ENCODE data around the gene SAMD14. TPM values are rescaled to one million over a fixed set of nuclear protein-coding genes. Genes with fewer than 3 reads are reported as not detected.

The SAMD14 gene
- total and polyA plus RNA-seq, 12 donors = 1.5 to 3.8 (median 2.0) TPM

DNA sequence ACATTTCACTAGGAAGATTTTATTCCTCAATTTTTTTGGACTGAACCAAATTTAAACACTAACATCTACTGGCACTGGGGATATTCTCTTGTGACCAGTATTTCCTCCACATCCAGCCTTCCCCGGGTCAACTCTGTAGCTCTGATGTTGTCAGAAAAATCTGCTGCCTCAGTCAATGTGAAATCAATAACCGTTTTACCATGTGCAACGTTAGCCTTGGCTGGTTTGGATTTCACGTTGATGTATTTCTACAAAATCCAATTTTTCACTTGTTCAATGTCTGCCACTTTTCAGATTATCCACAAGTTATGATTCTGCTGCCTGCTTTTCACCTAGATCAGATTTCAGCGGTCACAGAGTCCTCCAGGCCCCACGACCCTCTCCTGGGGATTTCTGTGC, 43.0 kb upstream of the SAMD14 start:
- Histone ChIP-seq H3K27ac (peak overlapping the region; percentile 36 to 94 (median 65)), H3K36me3 (peaks cover 0 to 16% (median 0%) of the 10 kb centered on the region in 9 donors), H3K27me3 (no peaks in the 10 kb centered on the region), H3K4me1 (peaks cover 15 to 90% (median 51%) of the 10 kb centered on the region in 9 donors), H3K9me3 (no peaks in the 10 kb centered on the region), H3K4me3 (no peak overlapping the region)
- ATAC-seq (no peak), DNase-seq (no peak)
- intact Hi-C loops (cut with DNase I) = no loop called here
- TF ChIP-seq, protein P1, sequence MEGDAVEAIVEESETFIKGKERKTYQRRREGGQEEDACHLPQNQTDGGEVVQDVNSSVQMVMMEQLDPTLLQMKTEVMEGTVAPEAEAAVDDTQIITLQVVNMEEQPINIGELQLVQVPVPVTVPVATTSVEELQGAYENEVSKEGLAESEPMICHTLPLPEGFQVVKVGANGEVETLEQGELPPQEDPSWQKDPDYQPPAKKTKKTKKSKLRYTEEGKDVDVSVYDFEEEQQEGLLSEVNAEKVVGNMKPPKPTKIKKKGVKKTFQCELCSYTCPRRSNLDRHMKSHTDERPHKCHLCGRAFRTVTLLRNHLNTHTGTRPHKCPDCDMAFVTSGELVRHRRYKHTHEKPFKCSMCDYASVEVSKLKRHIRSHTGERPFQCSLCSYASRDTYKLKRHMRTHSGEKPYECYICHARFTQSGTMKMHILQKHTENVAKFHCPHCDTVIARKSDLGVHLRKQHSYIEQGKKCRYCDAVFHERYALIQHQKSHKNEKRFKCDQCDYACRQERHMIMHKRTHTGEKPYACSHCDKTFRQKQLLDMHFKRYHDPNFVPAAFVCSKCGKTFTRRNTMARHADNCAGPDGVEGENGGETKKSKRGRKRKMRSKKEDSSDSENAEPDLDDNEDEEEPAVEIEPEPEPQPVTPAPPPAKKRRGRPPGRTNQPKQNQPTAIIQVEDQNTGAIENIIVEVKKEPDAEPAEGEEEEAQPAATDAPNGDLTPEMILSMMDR (IDR thresholded peaks at IDR 0.05) = no peak
- 60 to 64% methylated on average over 6 of the region's 6 CpGs for WGBS, 2 donors

DNA sequence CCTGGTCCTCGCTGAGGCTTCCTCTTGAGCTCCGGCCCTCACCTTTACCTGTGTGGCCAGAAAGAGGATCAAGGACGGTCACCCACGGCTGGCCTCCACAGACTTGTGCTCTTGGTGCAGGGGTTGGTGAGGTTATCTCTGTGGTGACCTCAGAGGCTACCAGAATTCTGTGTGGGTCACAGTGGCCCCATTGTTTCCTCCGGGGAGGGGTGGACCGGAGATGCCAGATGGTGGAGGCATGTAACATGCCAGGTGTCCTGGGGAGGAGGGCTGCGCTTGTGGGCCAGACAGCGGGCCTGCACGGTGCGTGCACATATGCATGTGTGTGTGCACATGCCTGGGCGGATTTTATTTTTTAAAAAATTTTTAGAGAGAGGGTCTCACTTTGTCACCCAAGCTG, 42.2 kb upstream of the SAMD14 start:
- intact Hi-C loops (cut with DNase I) = no loop called here
- H3K36me3 ChIP-seq = peaks cover 0 to 16% (median 0%) of the 10 kb centered on the region in 9 donors
- peaks cover 10 to 90% (median 50%) of the 10 kb centered on the region in 9 donors for H3K4me1 ChIP-seq
- no peak overlapping the region for H3K4me3 ChIP-seq
- ATAC-seq = no peak
- DNase-seq = no peak
- H3K9me3 ChIP-seq = no peaks in the 10 kb centered on the region
- WGBS, 2 donors = 92 to 94% methylated on average over 11 of the region's 11 CpGs
- peak overlapping the region in 7 of 10 donors; percentile 64 to 94 (median 73) for H3K27ac ChIP-seq
- no peaks in the 10 kb centered on the region for H3K27me3 ChIP-seq
- TF ChIP-seq, protein P1 (IDR thresholded peaks at IDR 0.05) = no peak

DNA sequence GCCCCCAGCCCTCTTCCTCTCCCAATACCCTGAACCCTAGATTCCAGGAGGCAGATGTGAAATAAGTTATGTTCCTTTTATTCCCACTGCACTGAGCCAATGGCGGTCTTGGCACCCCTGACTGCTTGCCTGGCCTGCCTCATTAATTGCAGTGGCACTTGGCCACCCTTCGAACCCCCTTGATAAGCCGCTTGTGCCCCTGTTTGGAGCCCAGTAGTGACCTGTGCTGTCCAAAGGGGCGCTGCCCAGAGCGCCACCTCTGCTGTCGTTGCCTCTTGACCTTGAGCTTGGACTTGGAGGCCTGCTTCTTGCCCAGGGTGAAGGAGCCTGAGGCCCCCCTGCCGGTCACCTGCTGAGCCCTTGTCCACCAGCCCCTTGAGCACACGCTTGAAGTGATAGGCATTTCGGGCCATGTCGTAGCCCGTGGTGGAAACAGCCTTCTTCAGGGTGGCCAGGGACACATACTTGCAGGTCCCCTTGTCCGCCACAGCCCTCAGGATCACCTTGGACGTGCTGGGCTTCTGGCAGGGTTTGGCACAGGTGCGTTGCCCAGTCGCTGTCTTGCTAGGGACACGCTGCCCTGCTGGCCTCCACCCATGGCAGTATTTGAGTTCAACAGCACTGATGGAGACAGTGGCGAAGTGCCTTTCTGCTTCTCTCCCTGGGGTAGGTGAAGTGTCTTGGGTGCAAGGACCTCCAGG, 41.6 kb upstream of the SAMD14 start:
- TF ChIP-seq, protein P1 (IDR thresholded peaks at IDR 0.05) = no peak
- peaks cover 5 to 85% (median 44%) of the 10 kb centered on the region in 9 donors for H3K4me1 ChIP-seq
- intact Hi-C loops (cut with DNase I) = no loop called here
- no peaks in the 10 kb centered on the region for H3K27me3 ChIP-seq
- 66 to 73% methylated on average over 17 of the region's 17 CpGs for WGBS, 2 donors
- DNase-seq (peak in 1 of 2 donors; percentile 12), ATAC-seq (peak in 1 of 8 donors; percentile 4)
- no peaks in the 10 kb centered on the region for H3K9me3 ChIP-seq
- peaks cover 0 to 16% (median 0%) of the 10 kb centered on the region in 9 donors for H3K36me3 ChIP-seq
- H3K4me3 ChIP-seq = no peak overlapping the region
- H3K27ac ChIP-seq = peak overlapping the region in 9 of 10 donors; percentile 14 to 94 (median 72)

DNA sequence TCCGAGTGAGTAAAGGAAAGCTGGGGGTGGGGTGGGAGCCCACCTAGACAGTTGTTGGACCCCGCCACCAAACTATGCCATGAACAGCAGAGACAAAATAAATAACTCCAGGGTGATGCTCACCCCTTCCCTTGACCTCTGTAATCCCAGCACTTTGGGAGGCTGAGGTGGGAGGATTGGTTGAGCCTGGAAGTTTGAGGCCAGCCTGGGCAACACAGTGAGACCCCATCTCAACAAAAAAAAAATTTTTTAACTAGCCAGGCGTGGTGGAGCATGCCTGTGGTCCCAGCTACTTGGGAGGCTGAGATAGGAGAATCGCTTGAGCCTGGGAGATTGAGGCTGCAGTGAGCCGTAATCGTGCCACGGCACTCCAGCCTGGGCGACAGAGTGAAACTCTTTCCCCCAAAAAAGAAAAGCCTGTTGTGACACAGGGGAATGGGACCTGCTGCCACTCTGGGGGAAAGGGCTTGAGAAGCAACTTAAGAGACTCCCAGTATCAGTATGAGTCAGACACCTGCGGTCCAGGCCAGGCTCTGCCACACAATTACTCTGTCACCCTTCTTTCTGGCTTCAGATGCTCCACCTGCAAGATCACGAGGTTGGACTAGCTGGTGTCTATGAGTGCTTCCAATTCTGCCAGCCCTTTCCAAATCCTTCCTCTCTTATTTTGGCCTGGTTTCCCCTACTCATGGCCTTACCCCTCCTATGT, 40.9 kb upstream of the SAMD14 start:
- Histone ChIP-seq H3K4me3 (no peak overlapping the region), H3K4me1 (peaks cover 5 to 77% (median 39%) of the 10 kb centered on the region in 9 donors), H3K27ac (peak overlapping the region in 8 of 10 donors; percentile 48 to 94 (median 72)), H3K27me3 (no peaks in the 10 kb centered on the region), H3K36me3 (peaks cover 0 to 16% (median 0%) of the 10 kb centered on the region in 9 donors), H3K9me3 (no peaks in the 10 kb centered on the region)
- DNase-seq = no peak
- peak in 1 of 8 donors; percentile 25 for ATAC-seq
- TF ChIP-seq, protein P1 (IDR thresholded peaks at IDR 0.05) = no peak
- intact Hi-C loops (cut with DNase I) = no loop called here
- 83 to 85% methylated on average over 10 of the region's 10 CpGs for WGBS, 2 donors
